Measurements from ENCODE around the gene CDH22. TPM values are rescaled to one million over a fixed set of nuclear protein-coding genes. Genes with fewer than 3 reads are reported as not detected.

Gene CDH22
- total and polyA plus RNA-seq, 9 of the 15 experiments (the other 6 are each of a cell fraction or from before 2014, with no cell fraction given) = 0.07 to 0.08 TPM; not detected in 7

GRCh38 chr20:46328200-46328882, 20.0 kb upstream of the CDH22 start (continued):
- TF ChIP-seq, protein P1, sequence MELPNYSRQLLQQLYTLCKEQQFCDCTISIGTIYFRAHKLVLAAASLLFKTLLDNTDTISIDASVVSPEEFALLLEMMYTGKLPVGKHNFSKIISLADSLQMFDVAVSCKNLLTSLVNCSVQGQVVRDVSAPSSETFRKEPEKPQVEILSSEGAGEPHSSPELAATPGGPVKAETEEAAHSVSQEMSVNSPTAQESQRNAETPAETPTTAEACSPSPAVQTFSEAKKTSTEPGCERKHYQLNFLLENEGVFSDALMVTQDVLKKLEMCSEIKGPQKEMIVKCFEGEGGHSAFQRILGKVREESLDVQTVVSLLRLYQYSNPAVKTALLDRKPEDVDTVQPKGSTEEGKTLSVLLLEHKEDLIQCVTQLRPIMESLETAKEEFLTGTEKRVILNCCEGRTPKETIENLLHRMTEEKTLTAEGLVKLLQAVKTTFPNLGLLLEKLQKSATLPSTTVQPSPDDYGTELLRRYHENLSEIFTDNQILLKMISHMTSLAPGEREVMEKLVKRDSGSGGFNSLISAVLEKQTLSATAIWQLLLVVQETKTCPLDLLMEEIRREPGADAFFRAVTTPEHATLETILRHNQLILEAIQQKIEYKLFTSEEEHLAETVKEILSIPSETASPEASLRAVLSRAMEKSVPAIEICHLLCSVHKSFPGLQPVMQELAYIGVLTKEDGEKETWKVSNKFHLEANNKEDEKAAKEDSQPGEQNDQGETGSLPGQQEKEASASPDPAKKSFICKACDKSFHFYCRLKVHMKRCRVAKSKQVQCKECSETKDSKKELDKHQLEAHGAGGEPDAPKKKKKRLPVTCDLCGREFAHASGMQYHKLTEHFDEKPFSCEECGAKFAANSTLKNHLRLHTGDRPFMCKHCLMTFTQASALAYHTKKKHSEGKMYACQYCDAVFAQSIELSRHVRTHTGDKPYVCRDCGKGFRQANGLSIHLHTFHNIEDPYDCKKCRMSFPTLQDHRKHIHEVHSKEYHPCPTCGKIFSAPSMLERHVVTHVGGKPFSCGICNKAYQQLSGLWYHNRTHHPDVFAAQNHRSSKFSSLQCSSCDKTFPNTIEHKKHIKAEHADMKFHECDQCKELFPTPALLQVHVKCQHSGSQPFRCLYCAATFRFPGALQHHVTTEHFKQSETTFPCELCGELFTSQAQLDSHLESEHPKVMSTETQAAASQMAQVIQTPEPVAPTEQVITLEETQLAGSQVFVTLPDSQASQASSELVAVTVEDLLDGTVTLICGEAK (IDR thresholded peaks at IDR 0.05) = no peak
- TF ChIP-seq, protein P1 (CRISPR knock-in tag; IDR thresholded peaks at IDR 0.05) = no peak
- no peak for TF ChIP-seq CHD2 (IDR thresholded peaks at IDR 0.05; ENCODE audit: low read depth, low read length)
- TF ChIP-seq, protein P2, sequence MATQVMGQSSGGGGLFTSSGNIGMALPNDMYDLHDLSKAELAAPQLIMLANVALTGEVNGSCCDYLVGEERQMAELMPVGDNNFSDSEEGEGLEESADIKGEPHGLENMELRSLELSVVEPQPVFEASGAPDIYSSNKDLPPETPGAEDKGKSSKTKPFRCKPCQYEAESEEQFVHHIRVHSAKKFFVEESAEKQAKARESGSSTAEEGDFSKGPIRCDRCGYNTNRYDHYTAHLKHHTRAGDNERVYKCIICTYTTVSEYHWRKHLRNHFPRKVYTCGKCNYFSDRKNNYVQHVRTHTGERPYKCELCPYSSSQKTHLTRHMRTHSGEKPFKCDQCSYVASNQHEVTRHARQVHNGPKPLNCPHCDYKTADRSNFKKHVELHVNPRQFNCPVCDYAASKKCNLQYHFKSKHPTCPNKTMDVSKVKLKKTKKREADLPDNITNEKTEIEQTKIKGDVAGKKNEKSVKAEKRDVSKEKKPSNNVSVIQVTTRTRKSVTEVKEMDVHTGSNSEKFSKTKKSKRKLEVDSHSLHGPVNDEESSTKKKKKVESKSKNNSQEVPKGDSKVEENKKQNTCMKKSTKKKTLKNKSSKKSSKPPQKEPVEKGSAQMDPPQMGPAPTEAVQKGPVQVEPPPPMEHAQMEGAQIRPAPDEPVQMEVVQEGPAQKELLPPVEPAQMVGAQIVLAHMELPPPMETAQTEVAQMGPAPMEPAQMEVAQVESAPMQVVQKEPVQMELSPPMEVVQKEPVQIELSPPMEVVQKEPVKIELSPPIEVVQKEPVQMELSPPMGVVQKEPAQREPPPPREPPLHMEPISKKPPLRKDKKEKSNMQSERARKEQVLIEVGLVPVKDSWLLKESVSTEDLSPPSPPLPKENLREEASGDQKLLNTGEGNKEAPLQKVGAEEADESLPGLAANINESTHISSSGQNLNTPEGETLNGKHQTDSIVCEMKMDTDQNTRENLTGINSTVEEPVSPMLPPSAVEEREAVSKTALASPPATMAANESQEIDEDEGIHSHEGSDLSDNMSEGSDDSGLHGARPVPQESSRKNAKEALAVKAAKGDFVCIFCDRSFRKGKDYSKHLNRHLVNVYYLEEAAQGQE (IDR thresholded peaks at IDR 0.05; ENCODE audit: borderline replicate concordance) = no peak
- TF ChIP-seq, protein P2 (CRISPR knock-in tag; IDR thresholded peaks at IDR 0.05; ENCODE audit: low read depth) = no peak
- TF ChIP-seq NR1H2 (CRISPR knock-in tag; IDR thresholded peaks at IDR 0.05) = no peak
- no peak for TF ChIP-seq GMEB1 (CRISPR knock-in tag; IDR thresholded peaks at IDR 0.05)
- no peak for TF ChIP-seq GTF2F1 (IDR thresholded peaks at IDR 0.05; ENCODE audit: low read depth, low read length)
- TF ChIP-seq ZNF431 (CRISPR knock-in tag; IDR thresholded peaks at IDR 0.05) = no peak
